Kidney (tissue), 14 donors: ENCODE data around the gene LMAN1L. TPM values are rescaled to one million over a fixed set of nuclear protein-coding genes. Genes with fewer than 3 reads are reported as not detected.

Source experiments
- DNase-seq, 5 donors: peaks; one replicate each; pipeline ENCODE4 v3.0.0-alpha.2; 2013 to 2020
- FAIRE-seq: peaks from 2 replicates; lab custom pipeline; 2012; peaks lifted over from hg19 to GRCh38; lab: Jason Lieb, UNC
- H3K27ac ChIP-seq, 2 donors: one replicate each; pipeline ENCODE4 v1.7.0; 2013; ENCODE audit warnings: low read depth in 2 of 2, low read length in 2 of 2, inconsistent platforms in 1 of 2
- H3K27me3 ChIP-seq: one replicate; pipeline ENCODE4 v1.7.1; 2013; ENCODE audit warnings: low read length, inconsistent platforms; ENCODE audit not compliant: control insufficient read depth, insufficient read depth
- H3K36me3 ChIP-seq, 3 donors: one replicate each; pipeline versions ENCODE4 v1.7.0 to v1.7.1; 2013; ENCODE audit warnings: low read length in 3 of 3, control low read depth in 1 of 3, inconsistent platforms in 1 of 3; ENCODE audit not compliant: insufficient read depth in 3 of 3, control insufficient read depth in 2 of 3
- H3K4me1 ChIP-seq, 3 donors: one replicate each; pipeline versions ENCODE4 v1.7.0 to v1.7.1; 2013; ENCODE audit warnings: low read length in 3 of 3, inconsistent platforms in 1 of 3, low read depth in 1 of 3; ENCODE audit not compliant: control insufficient read depth in 2 of 3, insufficient read depth in 2 of 3
- H3K4me3 ChIP-seq, 3 donors: one replicate each; pipeline versions ENCODE4 v1.7.0 to v1.8.1; 2013; ENCODE audit warnings: low read length in 3 of 3, control low read depth in 1 of 3, inconsistent platforms in 1 of 3
- H3K9ac ChIP-seq, 3 donors: one replicate each; pipeline versions ENCODE4 v1.7.0 to v1.7.1; 2013; ENCODE audit warnings: low read length in 3 of 3, control low read depth in 1 of 3, inconsistent platforms in 1 of 3
- H3K9me3 ChIP-seq, 3 donors: one replicate each; pipeline versions ENCODE4 v1.7.0 to v1.7.1; 2013; ENCODE audit warnings: low read length in 3 of 3, control low read depth in 1 of 3, inconsistent platforms in 1 of 3; ENCODE audit not compliant: control insufficient read depth in 2 of 3, insufficient read depth in 1 of 3
- CTCF ChIP-seq: IDR thresholded peaks from 3 replicates; pipeline ENCODE4 v1.5.1; 2012; ENCODE audit warnings: mild to moderate bottlenecking, moderate library complexity, borderline replicate concordance; ENCODE audit not compliant: insufficient read depth; ENCODE audit errors: extremely low read depth
- intact Hi-C: fragments of 100-400 bp; cut with DNase I; formaldehyde crosslinking; loops from one replicate; pipeline ENCODE4 v1.11.1; 2022
- polyA plus RNA-seq: library from polyadenylated mRNA; stranded (reverse); fragments of 350-450 nt; fragmentation: Illumina TruSeq; extraction: RNeasy Lipid Tissue Mini Kit (QIAGEN cat#74804); gene quantifications from one replicate; pipeline ENCODE4 v1.2.3, GENCODE V29; 2014; ENCODE audit warnings: low read depth, low replicate concordance; ENCODE audit not compliant: insufficient read depth
- total RNA-seq: library from RNA; stranded (reverse); fragmentation: NEBNext Ultra II Directional; extraction: Animal tissue kit (Norgen Biotek cat#: 25700); gene quantifications from one replicate; pipeline ENCODE4 v1.2.1, GENCODE V29; 2021
- donor health status: control.
- donor health status: control.
- donor health status: control.
- donor health status: control.
- donor health status: control.
- donor health status: DM: yes; HTN: yes; CAD: no.
- donor health status: Normal renal cell carcinoma (clear cell type).

The LMAN1L gene
- total and polyA plus RNA-seq, 2 donors from 2014 or later, result not detected

- no peak for TF ChIP-seq CTCF
- H3K4me1 ChIP-seq, result peaks cover 0 to 62% (median 47%) of the 10 kb centered on the region in 3 donors
- DNase-seq, result no peak
- no peak for FAIRE-seq
- no peaks in the 10 kb centered on the region for H3K9me3 ChIP-seq
- H3K36me3 ChIP-seq, result no peaks in the 10 kb centered on the region
- H3K27ac ChIP-seq, result peak overlapping the region; percentile 10 to 69
- intact Hi-C loops, result no loop called here
- no peak overlapping the region for H3K9ac ChIP-seq
- no peaks in the 10 kb centered on the region for H3K27me3 ChIP-seq
- no peak overlapping the region for H3K4me3 ChIP-seq
These were observed 23.4 kb upstream of the LMAN1L start for GRCh38 chr15:74789171-74789631.

- no peak for FAIRE-seq
- H3K4me1 ChIP-seq, result peaks cover 0 to 62% (median 47%) of the 10 kb centered on the region in 3 donors
- peak overlapping the region in 2 of 3 donors; percentile 9 to 55 for H3K9ac ChIP-seq
- DNase-seq, result no peak
- H3K4me3 ChIP-seq, result peak overlapping the region in 1 of 3 donors; percentile 7
- no peak for TF ChIP-seq CTCF
- H3K27me3 ChIP-seq, result no peaks in the 10 kb centered on the region
- peak overlapping the region; percentile 10 to 69 for H3K27ac ChIP-seq
- no peaks in the 10 kb centered on the region for H3K9me3 ChIP-seq
- no peaks in the 10 kb centered on the region for H3K36me3 ChIP-seq
- intact Hi-C loops, result no loop called here
These were observed 22.9 kb upstream of the LMAN1L start for GRCh38 chr15:74789741-74790079.

- intact Hi-C loops, result no loop called here
- H3K4me3 ChIP-seq, result peak overlapping the region in 1 of 3 donors; percentile 7
- H3K36me3 ChIP-seq, result no peaks in the 10 kb centered on the region
These were observed 22.3 kb upstream of the LMAN1L start for GRCh38 chr15:74790080-74790916.

More at GRCh38 chr15:74790080-74790916, 22.3 kb upstream of the LMAN1L start:
- Histone ChIP-seq H3K9me3 (no peaks in the 10 kb centered on the region), H3K9ac (peak overlapping the region in 2 of 3 donors; percentile 9 to 55), H3K4me1 (peaks cover 0 to 60% (median 44%) of the 10 kb centered on the region in 3 donors), H3K27ac (peak overlapping the region; percentile 10 to 69), H3K27me3 (no peaks in the 10 kb centered on the region)
- DNase-seq, result peak; percentile 55 to 93 (median 68)
- FAIRE-seq, result no peak
- no peak for TF ChIP-seq CTCF
